Natural killer cell treated with Interleukin-12 subunit alpha and Interleukin-12 subunit beta and Interleukin-15 and Interleukin-18, amount 100 ng/mL, for 72 hours (primary cell): ENCODE results near the gene DCAF6. TPM values are rescaled to one million over a fixed set of nuclear protein-coding genes. Genes with fewer than 3 reads are reported as not detected.

Source experiments
- ATAC-seq, 2 donors: fragments of 150-1000 bp; cut with Tn5 transposase in 1 of 2; sonication (Bioruptor Pico), chemical (Tn5 transposase) in 1 of 2; 2 replicates each; pipeline ENCODE4 v1.10.0; 2021
- DNase-seq: peaks from one replicate; pipeline ENCODE4 v3.0.0; 2022; ENCODE audit warnings: low spot score
- H3K27ac Mint-ChIP-seq, 2 donors: 1 replicate in 1 of 2; 2 replicates in 1 of 2; pipeline ENCODE4 v1.8.0; 2022; ENCODE audit warnings: mixed read lengths in 2 of 2, mild to moderate bottlenecking in 1 of 2, moderate library complexity in 1 of 2
- H3K27me3 Mint-ChIP-seq, 2 donors: 1 replicate in 1 of 2; 2 replicates in 1 of 2; pipeline ENCODE4 v1.8.0; 2022; ENCODE audit warnings: mixed read lengths in 2 of 2
- H3K36me3 Mint-ChIP-seq: one replicate; pipeline ENCODE4 v1.8.0; 2022; ENCODE audit warnings: mixed read lengths
- H3K4me1 Mint-ChIP-seq, 2 donors: 1 replicate in 1 of 2; 2 replicates in 1 of 2; pipeline ENCODE4 v1.8.0; 2022; ENCODE audit warnings: low read depth in 2 of 2, mixed read lengths in 2 of 2, mild to moderate bottlenecking in 1 of 2
- H3K4me3 Mint-ChIP-seq: one replicate; pipeline ENCODE4 v1.8.0; 2022; ENCODE audit warnings: mixed read lengths
- H3K9me3 Mint-ChIP-seq: 2 replicates; pipeline ENCODE4 v1.8.0; 2022; ENCODE audit warnings: mixed read lengths
- total RNA-seq, 2 donors: library from RNA; stranded (reverse); gene quantifications; one replicate each; pipeline ENCODE4 v1.2.3, GENCODE V29; 2022

DCAF6 gene
- total RNA-seq, 2 donors from 2014 or later = 18.3 to 29.3 TPM

DNA sequence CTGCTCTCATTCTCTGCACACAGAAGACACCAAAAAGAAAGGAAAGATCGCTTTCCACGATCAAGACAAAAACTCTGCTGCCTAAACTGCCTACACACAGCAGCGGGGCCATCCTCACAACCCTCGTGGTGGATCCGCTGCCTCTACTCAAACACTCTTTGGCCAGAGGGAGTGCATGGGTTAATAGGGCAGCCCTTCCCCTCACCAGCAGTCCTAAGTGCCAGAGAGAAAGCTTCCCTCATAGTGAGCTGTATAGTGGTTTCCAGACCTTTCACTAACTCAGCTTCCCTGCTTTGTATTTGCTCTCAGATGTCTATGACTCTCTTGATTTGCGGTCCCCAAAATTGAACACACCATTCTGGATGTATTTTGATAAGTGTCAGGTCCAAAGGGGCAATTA, 169.4 kb downstream of the DCAF6 start:
- DNase-seq = no peak
- Mint-ChIP-seq H3K27ac (no peak overlapping the region), H3K27me3 (peaks cover 4 to 15% of the 10 kb centered on the region in 2 donors), H3K36me3 (no peaks in the 10 kb centered on the region), H3K4me1 (no peaks in the 10 kb centered on the region), H3K9me3 (no peaks in the 10 kb centered on the region), H3K4me3 (no peak overlapping the region)
- no peak for ATAC-seq

DNA sequence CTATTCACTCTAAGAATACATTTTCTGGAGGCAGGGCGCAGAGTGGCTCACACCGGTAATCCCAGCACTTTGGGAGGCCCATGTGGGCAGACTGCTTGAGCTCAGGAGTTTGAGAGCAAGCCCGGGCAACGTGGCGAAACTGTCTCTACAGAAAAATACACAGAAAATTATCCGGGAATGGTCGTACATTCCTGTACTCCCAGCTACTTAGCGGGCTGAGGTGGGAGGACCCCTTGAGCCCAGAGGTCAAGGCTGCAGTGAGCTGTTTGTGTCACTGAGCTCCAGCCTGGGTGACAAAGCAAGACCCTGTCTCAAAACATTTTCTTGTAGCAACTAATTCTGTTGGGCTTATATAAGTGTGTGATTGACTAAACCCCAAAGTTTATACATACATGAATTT, 169.8 kb downstream of the DCAF6 start:
- H3K9me3 Mint-ChIP-seq = no peaks in the 10 kb centered on the region
- H3K4me3 Mint-ChIP-seq = no peak overlapping the region
- H3K36me3 Mint-ChIP-seq = no peaks in the 10 kb centered on the region
- DNase-seq = no peak
- peaks cover 4 to 15% of the 10 kb centered on the region in 2 donors for H3K27me3 Mint-ChIP-seq
- ATAC-seq = no peak
- H3K4me1 Mint-ChIP-seq = no peaks in the 10 kb centered on the region
- no peak overlapping the region for H3K27ac Mint-ChIP-seq

DNA sequence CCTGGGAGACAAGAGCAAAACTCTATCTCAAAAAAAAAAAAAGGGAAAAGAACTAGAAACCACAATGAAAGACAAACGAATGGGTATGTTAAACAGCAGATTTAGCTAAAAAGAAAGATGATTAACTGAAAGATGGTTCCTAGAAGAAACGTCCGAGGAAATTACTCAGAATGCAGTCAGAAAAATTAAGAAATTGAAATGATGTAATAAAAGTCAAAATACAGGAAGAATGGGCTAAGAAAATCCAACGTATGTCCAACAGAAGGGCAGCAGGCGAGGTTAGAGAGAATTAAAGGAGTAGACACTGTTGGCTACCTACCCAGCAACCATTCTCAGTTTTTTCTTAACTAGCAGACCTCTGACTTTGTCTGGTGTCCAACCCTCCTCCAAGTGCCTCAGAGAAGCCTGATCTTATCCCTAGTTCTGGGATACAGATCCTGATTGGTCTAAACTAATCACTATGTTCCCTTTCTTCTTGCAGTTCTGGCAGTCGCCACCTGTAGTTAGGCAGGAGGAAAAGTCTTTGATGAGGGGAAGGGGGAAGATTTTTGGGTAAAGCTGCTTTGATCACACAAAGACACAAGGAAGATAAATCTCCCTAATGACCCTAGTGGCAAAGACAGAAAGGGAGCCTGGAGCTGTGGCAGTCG, 174.5 kb downstream of the DCAF6 start:
- Mint-ChIP-seq H3K27me3 (peaks cover 4 to 7% of the 10 kb centered on the region in 2 donors), H3K9me3 (no peaks in the 10 kb centered on the region), H3K27ac (no peak overlapping the region), H3K4me1 (no peaks in the 10 kb centered on the region), H3K4me3 (no peak overlapping the region), H3K36me3 (no peaks in the 10 kb centered on the region)
- no peak for ATAC-seq
- no peak for DNase-seq

DNA sequence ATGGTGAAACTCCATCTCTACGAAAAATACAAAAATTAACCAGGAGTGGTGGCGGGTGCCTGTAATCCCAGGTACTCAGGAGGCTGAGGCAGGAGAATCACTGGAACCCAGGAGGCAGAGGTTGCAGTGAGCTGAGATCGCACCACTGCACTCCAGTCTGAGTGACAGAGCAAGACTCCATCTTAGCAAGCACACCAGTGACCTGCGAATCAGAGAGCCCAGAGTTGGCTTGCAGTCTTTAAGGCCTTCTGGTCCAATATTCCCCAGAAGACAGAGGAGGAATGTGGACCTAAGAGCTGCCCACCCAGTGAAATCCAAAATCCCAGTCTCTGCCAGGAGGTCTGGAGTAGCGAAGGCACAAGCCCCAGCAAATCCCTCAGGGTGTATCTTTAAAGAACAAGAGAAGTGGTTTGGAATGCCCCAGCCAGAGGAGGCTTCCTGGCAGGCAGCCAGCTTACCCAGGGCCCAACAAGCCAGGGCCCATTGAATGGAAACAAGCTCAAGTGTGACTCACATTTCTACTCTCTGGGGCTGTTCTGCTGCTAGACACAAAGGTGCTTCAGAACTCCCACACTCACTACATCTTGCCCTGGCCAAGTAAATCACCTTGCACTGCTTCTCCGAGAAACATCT, 176.3 kb downstream of the DCAF6 start:
- ATAC-seq (no peak), DNase-seq (no peak)
- H3K36me3 Mint-ChIP-seq = no peaks in the 10 kb centered on the region
- H3K27ac Mint-ChIP-seq = no peak overlapping the region
- no peak overlapping the region for H3K4me3 Mint-ChIP-seq
- no peaks in the 10 kb centered on the region for H3K9me3 Mint-ChIP-seq
- no peaks in the 10 kb centered on the region for H3K4me1 Mint-ChIP-seq
- H3K27me3 Mint-ChIP-seq = peaks cover 2 to 4% of the 10 kb centered on the region in 2 donors

DNA sequence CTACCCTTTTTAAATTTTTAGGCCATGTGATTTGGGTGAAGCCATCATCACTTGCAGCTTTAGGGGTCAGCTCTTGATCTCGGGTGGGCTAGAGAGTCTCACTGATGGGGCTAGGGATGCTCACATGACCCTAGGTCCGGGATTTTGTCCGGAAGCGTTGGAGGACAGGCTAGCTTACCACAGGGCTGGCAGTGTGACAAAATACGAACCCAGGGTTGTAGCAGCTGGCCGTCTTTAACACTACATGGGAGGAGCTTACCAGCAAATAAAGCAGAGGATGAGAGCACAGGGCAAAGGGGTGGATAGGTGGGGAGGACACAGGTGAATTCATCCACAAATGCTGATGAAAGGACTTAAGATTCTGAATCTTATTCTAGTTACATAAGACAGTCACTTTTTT, 178.4 kb downstream of the DCAF6 start:
- Mint-ChIP-seq H3K36me3 (no peaks in the 10 kb centered on the region), H3K27ac (no peak overlapping the region), H3K4me3 (no peak overlapping the region), H3K27me3 (peaks cover 11% of the 10 kb centered on the region in 2 donors), H3K9me3 (no peaks in the 10 kb centered on the region), H3K4me1 (no peaks in the 10 kb centered on the region)
- no peak for DNase-seq
- no peak for ATAC-seq

DNA sequence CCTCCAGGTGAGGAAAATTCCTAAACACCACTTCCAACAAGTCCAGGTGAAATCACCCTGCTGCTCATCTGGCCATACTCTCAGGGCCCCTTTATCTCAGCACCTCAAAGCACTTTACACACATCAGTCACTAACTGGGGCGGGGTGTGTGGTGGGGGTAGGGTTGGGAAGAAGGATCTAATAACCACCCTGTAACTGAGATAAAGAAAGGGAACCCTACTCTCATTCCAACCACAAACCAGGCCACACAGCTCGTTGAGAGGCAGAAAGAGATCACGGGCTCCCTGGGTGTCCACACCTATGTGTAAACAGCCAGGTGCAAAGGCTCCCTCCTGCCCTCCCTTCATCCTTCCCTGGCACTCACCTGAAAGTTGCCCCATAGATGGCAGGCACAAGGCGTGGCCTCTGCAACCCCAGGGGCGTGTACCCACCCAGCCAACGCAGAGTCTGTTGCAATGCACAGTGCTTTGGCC, 179.9 kb downstream of the DCAF6 start:
- H3K36me3 Mint-ChIP-seq = no peaks in the 10 kb centered on the region
- no peak overlapping the region for H3K27ac Mint-ChIP-seq
- H3K9me3 Mint-ChIP-seq = no peaks in the 10 kb centered on the region
- DNase-seq (no peak), ATAC-seq (peak in 1 of 2 donors; percentile 28)
- H3K4me1 Mint-ChIP-seq = no peaks in the 10 kb centered on the region
- H3K27me3 Mint-ChIP-seq = peaks cover 11 to 13% of the 10 kb centered on the region in 2 donors
- no peak overlapping the region for H3K4me3 Mint-ChIP-seq

DNA sequence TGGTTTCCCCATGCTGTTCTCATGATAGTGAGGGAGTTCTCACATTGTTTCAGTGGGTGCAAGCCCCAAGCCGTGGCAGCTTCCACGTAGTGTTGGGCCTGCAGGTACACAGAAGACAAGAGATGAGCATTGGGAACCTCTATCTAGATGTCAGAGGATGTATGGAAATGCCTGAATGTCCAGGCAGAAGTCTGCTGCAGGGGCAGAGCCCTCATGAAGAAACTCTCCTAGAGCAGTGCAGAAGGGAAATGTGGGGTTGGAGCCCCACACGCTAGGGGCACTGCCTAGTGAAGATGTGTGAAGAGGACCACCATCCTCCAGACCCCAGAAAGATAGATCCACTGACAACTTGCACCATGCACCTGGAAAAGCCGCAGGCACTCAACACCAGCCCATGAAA, 183.3 kb downstream of the DCAF6 start:
- H3K4me1 Mint-ChIP-seq = no peaks in the 10 kb centered on the region
- H3K36me3 Mint-ChIP-seq = no peaks in the 10 kb centered on the region
- no peak overlapping the region for H3K4me3 Mint-ChIP-seq
- H3K9me3 Mint-ChIP-seq = no peaks in the 10 kb centered on the region
- DNase-seq (no peak), ATAC-seq (no peak)
- H3K27ac Mint-ChIP-seq = no peak overlapping the region
- H3K27me3 Mint-ChIP-seq = peaks cover 24 to 29% of the 10 kb centered on the region in 2 donors

DNA sequence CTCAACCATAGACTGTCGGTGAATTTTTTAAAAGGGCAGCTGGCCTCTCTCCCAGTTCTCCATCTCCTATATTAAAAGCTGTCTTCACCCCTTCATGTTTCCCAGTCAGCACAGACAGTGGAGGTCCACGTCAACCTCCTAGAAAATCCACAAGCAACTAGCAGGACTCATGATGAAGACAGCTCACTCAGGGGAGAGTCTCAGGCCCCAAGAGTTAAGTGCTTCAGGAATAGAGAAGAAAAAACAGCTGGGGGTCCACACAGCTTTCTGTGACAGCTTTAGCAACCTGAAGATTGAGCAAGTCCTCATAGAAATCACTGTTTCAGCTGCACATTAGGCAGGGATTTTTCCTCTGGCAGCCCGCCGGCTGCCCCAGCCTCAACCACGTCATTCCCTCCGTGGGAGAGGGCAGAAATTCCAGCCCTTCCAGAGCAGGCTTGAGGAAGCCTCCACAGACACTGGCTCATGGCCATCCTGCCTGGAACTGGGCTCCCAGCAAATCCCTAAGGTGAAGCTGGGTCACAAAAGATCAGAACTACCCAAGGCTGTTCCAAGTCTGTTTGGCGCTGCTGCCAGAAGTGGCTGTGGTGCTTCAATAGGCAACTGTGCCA, 185.0 kb downstream of the DCAF6 start:
- H3K27me3 Mint-ChIP-seq = peaks cover 24 to 34% of the 10 kb centered on the region in 2 donors
- H3K36me3 Mint-ChIP-seq = no peaks in the 10 kb centered on the region
- no peak overlapping the region for H3K4me3 Mint-ChIP-seq
- H3K27ac Mint-ChIP-seq = no peak overlapping the region
- H3K4me1 Mint-ChIP-seq = no peaks in the 10 kb centered on the region
- no peak for DNase-seq
- no peaks in the 10 kb centered on the region for H3K9me3 Mint-ChIP-seq
- peak in 1 of 2 donors; percentile 44 for ATAC-seq

DNA sequence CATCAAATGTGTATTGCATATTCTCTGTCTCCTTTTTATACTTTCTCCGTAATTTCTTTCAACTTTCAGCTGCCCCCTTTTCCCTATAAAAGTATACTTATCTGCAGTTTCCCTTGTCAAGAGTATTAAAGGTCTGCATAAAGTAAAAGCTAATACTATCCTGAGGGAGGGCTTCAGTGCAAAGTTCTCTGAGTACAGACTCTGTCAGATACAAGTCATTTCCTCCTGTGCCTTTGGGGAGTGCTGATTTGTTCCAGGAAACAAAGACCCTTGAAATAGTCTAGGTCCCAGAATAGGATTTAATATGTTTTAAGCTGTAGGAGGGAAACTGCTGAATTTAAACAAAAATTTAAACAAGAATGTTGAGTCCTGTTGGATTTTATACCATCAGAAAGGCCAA, 188.6 kb downstream of the DCAF6 start:
- Mint-ChIP-seq H3K27me3 (peaks cover 28 to 33% of the 10 kb centered on the region in 2 donors), H3K9me3 (no peaks in the 10 kb centered on the region), H3K36me3 (no peaks in the 10 kb centered on the region), H3K27ac (no peak overlapping the region), H3K4me3 (no peak overlapping the region), H3K4me1 (no peaks in the 10 kb centered on the region)
- DNase-seq (no peak), ATAC-seq (no peak)

Other genes starting within 250 kb of the DCAF6 start
- gene MPZL1, start 214.7 kb upstream of the DCAF6 start, total RNA-seq = 10 to 100 TPM; 15.3 to 25.6 TPM
- under 1 TPM; 0.33 to 0.48 TPM for gene ADCY10, start 22.5 kb upstream of the DCAF6 start, total RNA-seq
- gene MPC2, start 389 bp downstream of the DCAF6 start, total RNA-seq = 10 to 100 TPM; 24.9 to 37.1 TPM
- under 1 TPM; 0.05 to 0.42 TPM for gene GPR161, start 200.2 kb downstream of the DCAF6 start, total RNA-seq
- 10 to 100 TPM; 34.6 to 49.6 TPM for gene TIPRL, start 242.3 kb downstream of the DCAF6 start, total RNA-seq